NCI-H2227 (cell line): ENCODE data around the gene DISP1.
A peak's percentile ranks its signal among the peaks of the same experiment; 100 is the strongest.
"Not testable (repeated sequence)": the region's sequence is repeated elsewhere in the genome, so short reads cannot be mapped to it uniquely, and the experiment has no call there.

Experiments used
- DNase-seq: peaks from one replicate; lab custom pipeline; 2025; ENCODE audit not compliant: unreplicated experiment; lab: John Stamatoyannopoulos, UW

DISP1 gene

GRCh38 chr1:222794656-222795474 is 20.0 kb upstream of the DISP1 start:
- no peak for DNase-seq

GRCh38 chr1:222798116-222798515 is 16.7 kb upstream of the DISP1 start:
- no peak for DNase-seq

GRCh38 chr1:222798975-222799374 is 15.9 kb upstream of the DISP1 start:
- DNase-seq: no peak

- DNase-seq: no peak
Measured at GRCh38 chr1:222801067-222801466, 13.8 kb upstream of the DISP1 start.

GRCh38 chr1:222811671-222812070 is 3.2 kb upstream of the DISP1 start:
- DNase-seq: no peak

DNA sequence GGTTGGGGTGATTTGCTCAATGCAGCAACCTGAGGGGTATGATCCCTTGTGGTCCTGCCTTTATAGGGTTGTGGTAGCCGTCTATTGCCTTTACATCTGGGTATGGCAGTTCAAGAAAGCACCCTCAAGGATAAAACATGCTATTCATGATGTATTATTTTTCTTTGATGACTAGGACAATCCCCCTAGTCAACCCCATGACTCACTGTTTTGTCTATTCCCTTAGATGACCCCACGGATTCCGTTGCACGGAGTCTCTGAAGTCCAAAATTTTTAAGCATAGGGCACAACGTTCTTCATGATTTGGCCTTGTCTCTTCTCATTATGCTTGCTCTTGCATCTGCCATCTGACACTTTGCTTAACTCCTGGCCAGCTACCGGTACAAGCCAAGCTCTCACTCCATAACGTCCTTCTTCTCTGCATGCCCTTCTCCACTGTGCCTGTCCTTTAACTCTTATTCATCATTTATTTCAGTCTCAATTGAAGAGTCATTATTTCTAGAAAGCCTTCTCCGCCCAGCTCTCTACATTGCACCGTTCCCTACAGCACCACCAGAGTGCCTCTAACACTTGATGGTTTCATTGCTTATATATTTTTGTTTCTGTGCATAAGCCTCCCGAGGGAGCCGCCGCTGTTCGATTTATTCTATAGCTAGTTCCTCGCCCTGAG is 838 bp upstream of the DISP1 start:
- DNase-seq: peak; percentile 61

GRCh38 chr1:222815440-222815765 is 564 bp downstream of the DISP1 start:
- DNase-seq: no peak

GRCh38 chr1:222817529-222817928 is 2.7 kb downstream of the DISP1 start:
- DNase-seq: no peak

- DNase-seq: peak; percentile 62
Measured at GRCh38 chr1:222818171-222818570, 3.3 kb downstream of the DISP1 start.

- DNase-seq: no peak
Measured at GRCh38 chr1:222820171-222820712, 5.4 kb downstream of the DISP1 start.

DNA sequence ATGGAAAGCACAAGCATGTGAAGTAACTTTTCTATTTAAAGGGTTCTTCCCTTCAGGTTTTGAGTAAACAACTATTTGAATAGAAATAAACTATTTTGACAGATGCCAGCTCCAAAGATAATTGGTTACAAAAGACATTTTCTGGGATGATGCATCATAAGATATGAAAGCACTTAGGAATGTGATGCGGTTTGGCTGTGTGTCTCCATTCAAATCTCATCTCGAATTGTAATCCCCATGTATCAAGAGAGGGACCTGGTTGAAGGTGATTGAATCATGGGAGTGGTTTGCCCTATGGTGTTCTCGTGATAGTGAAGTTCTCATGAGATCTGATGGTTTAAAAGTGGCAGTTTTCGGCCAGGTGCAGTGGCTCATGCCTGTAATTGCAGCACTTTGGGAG is 6.4 kb downstream of the DISP1 start:
- no peak for DNase-seq

DNA sequence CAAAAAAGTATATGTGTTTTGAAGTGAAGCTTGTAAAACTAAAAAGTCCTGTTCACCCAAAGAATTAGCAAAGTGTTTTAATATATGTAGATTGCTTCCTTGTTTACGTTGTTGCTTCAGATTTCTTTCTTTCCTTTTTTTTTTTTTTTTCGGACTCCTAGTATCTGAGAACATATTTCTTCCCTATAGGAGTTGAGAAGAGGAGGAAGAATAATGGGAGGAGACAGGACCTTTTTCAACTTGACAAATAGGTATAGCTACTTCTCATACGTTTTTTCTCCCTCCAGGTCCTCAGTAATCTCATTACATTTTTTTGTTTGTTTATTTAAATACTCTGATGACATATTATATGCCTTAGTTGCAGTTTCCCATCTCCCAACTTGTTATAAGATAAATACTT is 8.9 kb downstream of the DISP1 start:
- no peak for DNase-seq

DNA sequence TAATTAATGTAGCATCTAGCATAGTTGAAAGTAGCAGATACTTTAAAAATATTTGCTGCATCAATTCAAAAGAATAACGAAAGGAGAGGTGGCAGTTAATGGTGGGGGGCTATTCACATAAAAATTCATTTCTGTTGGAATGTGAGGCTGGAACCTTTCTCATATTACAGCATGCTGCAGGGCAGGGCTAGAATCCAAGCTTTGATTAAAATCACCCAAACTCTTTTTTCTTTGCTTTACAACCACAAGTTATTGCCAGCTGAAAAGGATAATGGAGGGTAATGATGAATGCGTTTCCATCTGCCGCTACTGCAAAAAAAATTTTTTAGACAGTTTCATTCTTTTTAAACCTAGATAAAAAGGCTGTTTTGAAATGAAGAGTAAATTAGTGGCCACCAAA is 9.8 kb downstream of the DISP1 start:
- DNase-seq: peak; percentile 42

DNA sequence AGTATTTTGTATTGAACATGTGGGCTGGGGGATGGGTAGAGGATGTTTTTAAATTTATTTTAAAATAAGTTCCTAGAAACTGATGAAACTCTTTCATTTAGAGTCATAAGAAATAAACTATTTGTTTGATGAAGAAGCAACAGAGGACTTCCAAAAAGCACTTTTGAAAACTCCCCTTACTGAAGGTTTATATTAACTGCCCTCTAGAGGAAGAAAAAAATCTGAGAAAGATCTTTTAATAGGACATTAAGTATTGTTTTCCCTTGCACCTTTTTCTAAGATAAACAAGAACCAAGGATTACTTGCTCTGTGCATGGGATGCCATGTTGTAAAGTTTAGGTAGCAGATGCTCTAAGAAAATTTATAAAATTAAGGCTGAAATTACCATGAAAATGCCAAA is 14.1 kb downstream of the DISP1 start:
- DNase-seq: no peak

GRCh38 chr1:222829868-222830267 is 15.0 kb downstream of the DISP1 start:
- no peak for DNase-seq

GRCh38 chr1:222833356-222833876 is 18.6 kb downstream of the DISP1 start:
- no peak for DNase-seq

GRCh38 chr1:222843469-222844410 is 28.9 kb downstream of the DISP1 start:
- no peak for DNase-seq

DNA sequence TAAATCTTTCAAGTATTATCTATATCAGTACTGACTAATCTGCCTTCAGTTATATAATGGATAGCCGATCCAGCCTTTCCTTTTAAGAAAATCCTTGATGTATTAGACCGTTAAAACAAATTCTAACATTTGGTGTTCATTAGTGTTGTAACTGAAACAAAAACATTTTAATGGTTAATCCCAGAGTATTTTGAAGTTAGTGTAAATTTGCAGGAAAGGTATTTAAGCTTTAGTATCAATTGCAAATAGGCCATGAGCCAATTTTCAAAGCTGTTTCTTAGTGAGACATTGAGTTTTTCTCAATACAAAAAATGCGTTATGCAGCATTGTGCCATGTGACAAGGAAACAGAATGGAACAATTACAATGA is 29.6 kb downstream of the DISP1 start:
- DNase-seq: no peak

DNA sequence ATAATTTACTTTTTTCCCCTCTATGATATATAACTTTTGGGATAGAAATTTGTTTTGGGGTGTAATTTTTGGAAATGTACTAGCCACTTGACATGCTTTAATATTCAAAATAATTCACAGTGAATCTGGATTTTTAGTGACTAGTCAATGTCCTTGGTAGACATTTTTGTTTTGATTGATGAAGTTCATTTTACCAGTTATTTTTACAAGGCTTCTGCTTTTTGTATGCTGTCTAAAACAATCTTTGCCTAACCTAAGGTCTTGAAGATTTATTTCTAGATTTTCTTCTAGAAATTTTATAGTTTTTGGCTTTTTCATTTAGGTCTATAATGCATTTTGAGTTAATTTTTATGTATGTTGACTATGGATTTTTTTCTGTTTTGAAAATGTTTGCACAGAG is 30.9 kb downstream of the DISP1 start:
- no peak for DNase-seq

DNA sequence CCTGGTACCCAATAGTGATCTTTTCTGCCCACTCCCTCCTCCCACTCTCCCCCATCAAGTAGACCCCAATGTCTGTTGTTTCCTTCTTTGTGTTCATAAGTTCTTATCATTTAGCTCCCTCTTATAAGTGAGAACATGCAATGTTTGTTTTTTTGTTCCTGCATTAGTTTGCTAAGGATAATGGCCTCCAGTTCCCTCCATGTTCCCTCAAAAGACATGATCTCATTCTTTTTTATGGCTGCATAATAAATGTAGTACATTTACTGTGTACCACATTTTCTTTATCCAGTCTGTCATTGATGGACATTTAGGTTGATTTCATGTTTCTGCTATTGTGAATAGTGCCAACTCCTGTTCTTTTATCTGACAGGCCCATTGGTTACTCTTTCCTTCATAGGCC is 35.7 kb downstream of the DISP1 start:
- not testable (repeated sequence) for DNase-seq

DNA sequence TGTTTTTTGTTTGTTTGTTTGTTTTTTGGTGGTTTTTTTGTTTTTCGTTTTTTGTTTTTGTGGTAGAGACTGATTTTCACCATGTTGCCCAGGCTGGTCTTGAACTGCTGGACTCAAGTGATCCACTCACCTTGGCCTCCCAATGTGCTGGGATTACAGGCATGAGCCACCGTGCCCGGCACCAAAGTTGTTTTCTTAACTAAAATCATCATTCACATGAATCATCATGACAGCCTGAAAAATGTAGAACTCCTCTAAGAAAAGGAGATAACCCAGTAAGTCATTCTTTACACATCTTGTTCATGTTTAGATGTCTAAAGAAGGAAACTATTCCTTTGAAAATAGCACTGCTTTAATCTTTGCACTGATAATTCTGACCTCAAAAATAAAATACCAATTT is 37.5 kb downstream of the DISP1 start:
- DNase-seq: no peak
